Fibroblast of skin of abdomen (primary cell): ENCODE measurements around the gene ROR1.
"Not testable (repeated sequence)": the region's sequence is repeated elsewhere in the genome, so short reads cannot be mapped to it uniquely, and the experiment has no call there.

Experiments
- DNase-seq: peaks from one replicate; pipeline ENCODE4 v3.0.0-alpha.2; 2013

The ROR1 gene

GRCh38 chr1:64072089-64072793 is 298.4 kb downstream of the ROR1 start:
- DNase-seq = no peak

GRCh38 chr1:64073705-64074104 is 299.9 kb downstream of the ROR1 start:
- no peak for DNase-seq

- DNase-seq = no peak
These were observed 300.9 kb downstream of the ROR1 start for GRCh38 chr1:64074767-64075166.

GRCh38 chr1:64077281-64077940 is 303.6 kb downstream of the ROR1 start:
- DNase-seq = no peak

GRCh38 chr1:64080941-64081562 is 307.2 kb downstream of the ROR1 start:
- no peak for DNase-seq

GRCh38 chr1:64082459-64082858 is 308.6 kb downstream of the ROR1 start:
- peak; percentile 44 for DNase-seq

GRCh38 chr1:64084451-64084850 is 310.6 kb downstream of the ROR1 start:
- DNase-seq = no peak

- DNase-seq = peak; percentile 50
These were observed 314.0 kb downstream of the ROR1 start for GRCh38 chr1:64087768-64088167.

GRCh38 chr1:64090436-64090835 is 316.6 kb downstream of the ROR1 start:
- no peak for DNase-seq

GRCh38 chr1:64092851-64093371 is 319.1 kb downstream of the ROR1 start:
- DNase-seq = no peak

GRCh38 chr1:64093941-64094340 is 320.1 kb downstream of the ROR1 start:
- DNase-seq = peak; percentile 33

- no peak for DNase-seq
These were observed 322.0 kb downstream of the ROR1 start for GRCh38 chr1:64095832-64096231.

- no peak for DNase-seq
These were observed 324.0 kb downstream of the ROR1 start for GRCh38 chr1:64097859-64098258.

- no peak for DNase-seq
These were observed 324.6 kb downstream of the ROR1 start for GRCh38 chr1:64098436-64098835.

GRCh38 chr1:64098846-64099582 is 325.2 kb downstream of the ROR1 start:
- no peak for DNase-seq

- DNase-seq = no peak
These were observed 327.0 kb downstream of the ROR1 start for GRCh38 chr1:64100791-64101190.

- DNase-seq = not testable (repeated sequence)
These were observed 330.8 kb downstream of the ROR1 start for GRCh38 chr1:64104585-64104984.

- DNase-seq = no peak
These were observed 333.3 kb downstream of the ROR1 start for GRCh38 chr1:64107118-64107519.

GRCh38 chr1:64107632-64108031 is 333.8 kb downstream of the ROR1 start:
- no peak for DNase-seq

- no peak for DNase-seq
These were observed 337.3 kb downstream of the ROR1 start for GRCh38 chr1:64110924-64111777.

- no peak for DNase-seq
These were observed 338.0 kb downstream of the ROR1 start for GRCh38 chr1:64111787-64112186.

- peak; percentile 78 for DNase-seq
These were observed 338.5 kb downstream of the ROR1 start for GRCh38 chr1:64112281-64112680.
